ENCODE results near the gene HOXD10. TPM values are rescaled to one million over a fixed set of nuclear protein-coding genes. Genes with fewer than 3 reads are reported as not detected.

HOXD10 gene
- total RNA-seq, 2 donors from 2014 or later: not detected

GRCh38 chr2:176085861-176086771 lies 30.5 kb upstream of the HOXD10 start:
- H3K27ac Mint-ChIP-seq: peak overlapping the region; percentile 72
- ATAC-seq (replicated peaks in 1 of 2): no peak
- no peak for DNase-seq
- H3K36me3 Mint-ChIP-seq (ENCODE audit: insufficient read depth in 2 of 2): peaks cover 8 to 9% of the 10 kb centered on the region in 2 donors
- H3K9me3 Mint-ChIP-seq: peaks cover 0 to 2% of the 10 kb centered on the region in 2 donors
- peaks cover 19% of the 10 kb centered on the region for H3K4me1 Mint-ChIP-seq (ENCODE audit: low read depth)
- peaks cover 85% of the 10 kb centered on the region for H3K27me3 Mint-ChIP-seq (ENCODE audit: low read depth)
- H3K4me3 Mint-ChIP-seq: no peak overlapping the region

- H3K27ac Mint-ChIP-seq: no peak overlapping the region
- H3K9me3 Mint-ChIP-seq: peaks cover 0 to 2% of the 10 kb centered on the region in 2 donors
- peaks cover 7 to 10% of the 10 kb centered on the region in 2 donors for H3K36me3 Mint-ChIP-seq (ENCODE audit: insufficient read depth in 2 of 2)
- peak overlapping the region; percentile 69 to 74 for H3K4me3 Mint-ChIP-seq
- H3K4me1 Mint-ChIP-seq (ENCODE audit: low read depth): peaks cover 28% of the 10 kb centered on the region
- no peak for DNase-seq
- no peak for ATAC-seq (replicated peaks in 1 of 2)
- peaks cover 86% of the 10 kb centered on the region for H3K27me3 Mint-ChIP-seq (ENCODE audit: low read depth)
Observed at GRCh38 chr2:176087330-176088047, 29.1 kb upstream of the HOXD10 start.

- Mint-ChIP-seq H3K9me3 (peaks cover 0 to 2% of the 10 kb centered on the region in 2 donors), H3K4me1 (ENCODE audit: low read depth) (peaks cover 25% of the 10 kb centered on the region), H3K4me3 (peak overlapping the region; percentile 69 to 74), H3K27ac (no peak overlapping the region), H3K36me3 (ENCODE audit: insufficient read depth in 2 of 2) (peaks cover 6 to 10% of the 10 kb centered on the region in 2 donors), H3K27me3 (ENCODE audit: low read depth) (peaks cover 80% of the 10 kb centered on the region)
- DNase-seq (no peak), ATAC-seq (replicated peaks in 1 of 2) (no peak)
Observed at GRCh38 chr2:176088048-176088936, 28.3 kb upstream of the HOXD10 start.

GRCh38 chr2:176088937-176089842 lies 27.4 kb upstream of the HOXD10 start:
- Mint-ChIP-seq H3K4me3 (no peak overlapping the region), H3K27me3 (ENCODE audit: low read depth) (peaks cover 80% of the 10 kb centered on the region), H3K27ac (peak overlapping the region; percentile 75), H3K4me1 (ENCODE audit: low read depth) (peaks cover 34% of the 10 kb centered on the region), H3K36me3 (ENCODE audit: insufficient read depth in 2 of 2) (peaks cover 6% of the 10 kb centered on the region in 2 donors), H3K9me3 (peaks cover 0 to 2% of the 10 kb centered on the region in 2 donors)
- ATAC-seq (replicated peaks in 1 of 2) (no peak), DNase-seq (no peak)

GRCh38 chr2:176089843-176090395 lies 26.7 kb upstream of the HOXD10 start:
- Mint-ChIP-seq H3K27me3 (ENCODE audit: low read depth) (peaks cover 80% of the 10 kb centered on the region), H3K9me3 (peaks cover 0 to 2% of the 10 kb centered on the region in 2 donors), H3K4me3 (no peak overlapping the region), H3K4me1 (ENCODE audit: low read depth) (peaks cover 33% of the 10 kb centered on the region), H3K36me3 (ENCODE audit: insufficient read depth in 2 of 2) (peaks cover 4% of the 10 kb centered on the region in 2 donors), H3K27ac (no peak overlapping the region)
- no peak for DNase-seq
- no peak for ATAC-seq (replicated peaks in 1 of 2)

GRCh38 chr2:176090862-176091261 lies 25.7 kb upstream of the HOXD10 start:
- peaks cover 85% of the 10 kb centered on the region for H3K27me3 Mint-ChIP-seq (ENCODE audit: low read depth)

GRCh38 chr2:176091329-176092258 lies 25.0 kb upstream of the HOXD10 start:
- ATAC-seq (replicated peaks in 1 of 2): no peak
- H3K27ac Mint-ChIP-seq: peak overlapping the region; percentile 84
- no peak for DNase-seq
- H3K9me3 Mint-ChIP-seq: peaks cover 0 to 2% of the 10 kb centered on the region in 2 donors
- H3K27me3 Mint-ChIP-seq (ENCODE audit: low read depth): peaks cover 88% of the 10 kb centered on the region
- H3K36me3 Mint-ChIP-seq (ENCODE audit: insufficient read depth in 2 of 2): peaks cover 4% of the 10 kb centered on the region in 2 donors
- peak overlapping the region; percentile 56 to 80 for H3K4me3 Mint-ChIP-seq
- peaks cover 29% of the 10 kb centered on the region for H3K4me1 Mint-ChIP-seq (ENCODE audit: low read depth)

More at GRCh38 chr2:176090862-176091261, 25.7 kb upstream of the HOXD10 start:
- Mint-ChIP-seq H3K9me3 (peaks cover 0 to 2% of the 10 kb centered on the region in 2 donors), H3K4me1 (ENCODE audit: low read depth) (peaks cover 26% of the 10 kb centered on the region), H3K4me3 (no peak overlapping the region), H3K27ac (no peak overlapping the region), H3K36me3 (ENCODE audit: insufficient read depth in 2 of 2) (peaks cover 4% of the 10 kb centered on the region in 2 donors)
- DNase-seq (no peak), ATAC-seq (replicated peaks in 1 of 2) (no peak)

- Mint-ChIP-seq H3K36me3 (ENCODE audit: insufficient read depth in 2 of 2) (peaks cover 0 to 4% of the 10 kb centered on the region in 2 donors), H3K27me3 (ENCODE audit: low read depth) (peaks cover 88% of the 10 kb centered on the region), H3K4me1 (ENCODE audit: low read depth) (peaks cover 38% of the 10 kb centered on the region), H3K9me3 (no peaks in the 10 kb centered on the region), H3K4me3 (peak within 1 kb of the TSS; percentile 69 to 80), H3K27ac (peak within 1 kb of the TSS; percentile 84)
- ATAC-seq (replicated peaks in 1 of 2) (peak in 1 of 2 donors; percentile 38), DNase-seq (no peak)
Observed at GRCh38 chr2:176092270-176093144, 24.1 kb upstream of the HOXD10 start, which contains the start of gene HOXD13. Gene HOXD13, plus strand, starts transcription at chr2:176092721. Its CDS starts 170 bp downstream, at chr2:176092891.

- Mint-ChIP-seq H3K36me3 (ENCODE audit: insufficient read depth in 2 of 2) (peaks cover 0 to 4% of the 10 kb centered on the region in 2 donors), H3K4me1 (ENCODE audit: low read depth) (peaks cover 39% of the 10 kb centered on the region), H3K27me3 (ENCODE audit: low read depth) (peaks cover 87% of the 10 kb centered on the region), H3K27ac (peak overlapping the region; percentile 64), H3K4me3 (peak overlapping the region; percentile 69 to 73), H3K9me3 (no peaks in the 10 kb centered on the region)
- peak; percentile 8 to 26 for ATAC-seq (replicated peaks in 1 of 2)
- DNase-seq: no peak
Observed at GRCh38 chr2:176093145-176093897, 23.3 kb upstream of the HOXD10 start.

Measured in activated T-cell treated with anti-CD3 and anti-CD28 coated beads, Interleukin-2, amount 50 U/mL, for 72 hours (primary cell).